Glutamatergic neuron (in vitro differentiated cells): ENCODE data around the gene IRF5. TPM values are rescaled to one million over a fixed set of nuclear protein-coding genes. Genes with fewer than 3 reads are reported as not detected.

Source experiments
- DNase-seq: peaks from one replicate; pipeline ENCODE4 v3.0.0; 2022
- H3K27ac Mint-ChIP-seq: one replicate; pipeline ENCODE4 v1.8.0; 2020; ENCODE audit warnings: mild to moderate bottlenecking, mixed read lengths, inconsistent platforms; ENCODE audit not compliant: unreplicated experiment
- H3K27me3 Mint-ChIP-seq: one replicate; pipeline ENCODE4 v1.8.0; 2020; ENCODE audit warnings: mild to moderate bottlenecking, moderate library complexity, mixed read lengths, inconsistent platforms; ENCODE audit not compliant: unreplicated experiment
- H3K36me3 Mint-ChIP-seq: one replicate; pipeline ENCODE4 v1.8.0; 2020; ENCODE audit warnings: mild to moderate bottlenecking, mixed read lengths, inconsistent platforms; ENCODE audit not compliant: unreplicated experiment
- H3K4me1 Mint-ChIP-seq: one replicate; pipeline ENCODE4 v1.8.0; 2020; ENCODE audit warnings: mild to moderate bottlenecking, low read depth, mixed read lengths, inconsistent platforms; ENCODE audit not compliant: unreplicated experiment
- H3K4me3 Mint-ChIP-seq: one replicate; pipeline ENCODE4 v1.8.0; 2020; ENCODE audit warnings: mild to moderate bottlenecking, mixed read lengths, inconsistent platforms; ENCODE audit not compliant: unreplicated experiment
- H3K9me3 Mint-ChIP-seq: one replicate; pipeline ENCODE4 v1.8.0; 2020; ENCODE audit warnings: mild to moderate bottlenecking, moderate library complexity, mixed read lengths, inconsistent platforms; ENCODE audit not compliant: unreplicated experiment
- total RNA-seq: library from RNA; stranded (reverse); fragmentation: NEBNext Ultra II Directional; extraction: Animal tissue kit (Norgen Biotek cat#: 25700); gene quantifications from one replicate; pipeline ENCODE4 v1.2.1, GENCODE V29; 2021; ENCODE audit not compliant: unreplicated experiment
- TF ChIP-seq, protein P1 (sequence below): fragments of 200-600 bp; sonication (generic); IDR thresholded peaks from one replicate; pipeline ENCODE4 v1.5.0; 2021; ENCODE audit not compliant: partially characterized antibody, unreplicated experiment

IRF5 gene
- total RNA-seq, 1 donor from 2014 or later = not detected

DNA sequence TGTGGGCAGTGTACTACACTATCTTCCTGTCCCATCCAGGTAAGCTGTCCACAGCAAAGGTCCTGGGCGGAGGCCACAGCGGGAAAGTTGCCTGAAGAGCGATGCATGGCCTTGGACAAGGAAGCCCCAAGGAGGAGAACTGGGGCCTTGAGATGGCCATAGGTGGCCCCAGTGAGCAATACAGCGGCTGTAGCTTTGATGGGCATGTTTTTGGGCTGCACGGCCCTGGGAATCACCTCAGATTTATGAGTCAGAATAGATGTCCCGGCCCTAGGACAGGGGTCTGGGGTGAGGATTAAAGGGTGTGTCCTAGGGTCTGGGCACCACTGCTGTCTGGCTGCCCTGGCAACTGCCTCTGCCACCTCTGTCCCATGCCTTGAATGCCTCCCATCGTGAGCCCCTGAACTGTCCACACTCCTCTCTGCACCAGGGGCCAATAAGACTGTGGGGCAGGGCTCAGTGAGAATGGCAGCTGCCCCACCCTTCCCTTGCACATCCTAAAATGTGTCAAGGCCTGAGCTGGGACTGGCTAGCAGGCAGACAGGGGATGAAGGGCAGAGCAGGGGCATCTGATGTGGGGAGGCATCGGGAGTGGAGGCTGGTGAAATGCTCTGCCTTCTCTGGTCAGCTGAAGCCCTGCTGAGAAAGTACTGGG is 9.4 kb upstream of the IRF5 start:
- no peaks in the 10 kb centered on the region for H3K9me3 Mint-ChIP-seq
- TF ChIP-seq, protein P1, sequence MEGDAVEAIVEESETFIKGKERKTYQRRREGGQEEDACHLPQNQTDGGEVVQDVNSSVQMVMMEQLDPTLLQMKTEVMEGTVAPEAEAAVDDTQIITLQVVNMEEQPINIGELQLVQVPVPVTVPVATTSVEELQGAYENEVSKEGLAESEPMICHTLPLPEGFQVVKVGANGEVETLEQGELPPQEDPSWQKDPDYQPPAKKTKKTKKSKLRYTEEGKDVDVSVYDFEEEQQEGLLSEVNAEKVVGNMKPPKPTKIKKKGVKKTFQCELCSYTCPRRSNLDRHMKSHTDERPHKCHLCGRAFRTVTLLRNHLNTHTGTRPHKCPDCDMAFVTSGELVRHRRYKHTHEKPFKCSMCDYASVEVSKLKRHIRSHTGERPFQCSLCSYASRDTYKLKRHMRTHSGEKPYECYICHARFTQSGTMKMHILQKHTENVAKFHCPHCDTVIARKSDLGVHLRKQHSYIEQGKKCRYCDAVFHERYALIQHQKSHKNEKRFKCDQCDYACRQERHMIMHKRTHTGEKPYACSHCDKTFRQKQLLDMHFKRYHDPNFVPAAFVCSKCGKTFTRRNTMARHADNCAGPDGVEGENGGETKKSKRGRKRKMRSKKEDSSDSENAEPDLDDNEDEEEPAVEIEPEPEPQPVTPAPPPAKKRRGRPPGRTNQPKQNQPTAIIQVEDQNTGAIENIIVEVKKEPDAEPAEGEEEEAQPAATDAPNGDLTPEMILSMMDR = no peak
- no peaks in the 10 kb centered on the region for H3K4me1 Mint-ChIP-seq
- peaks cover under 1% of the 10 kb centered on the region for H3K27me3 Mint-ChIP-seq
- H3K27ac Mint-ChIP-seq = no peak overlapping the region
- no peak for DNase-seq
- no peak overlapping the region for H3K4me3 Mint-ChIP-seq
- H3K36me3 Mint-ChIP-seq = no peaks in the 10 kb centered on the region

DNA sequence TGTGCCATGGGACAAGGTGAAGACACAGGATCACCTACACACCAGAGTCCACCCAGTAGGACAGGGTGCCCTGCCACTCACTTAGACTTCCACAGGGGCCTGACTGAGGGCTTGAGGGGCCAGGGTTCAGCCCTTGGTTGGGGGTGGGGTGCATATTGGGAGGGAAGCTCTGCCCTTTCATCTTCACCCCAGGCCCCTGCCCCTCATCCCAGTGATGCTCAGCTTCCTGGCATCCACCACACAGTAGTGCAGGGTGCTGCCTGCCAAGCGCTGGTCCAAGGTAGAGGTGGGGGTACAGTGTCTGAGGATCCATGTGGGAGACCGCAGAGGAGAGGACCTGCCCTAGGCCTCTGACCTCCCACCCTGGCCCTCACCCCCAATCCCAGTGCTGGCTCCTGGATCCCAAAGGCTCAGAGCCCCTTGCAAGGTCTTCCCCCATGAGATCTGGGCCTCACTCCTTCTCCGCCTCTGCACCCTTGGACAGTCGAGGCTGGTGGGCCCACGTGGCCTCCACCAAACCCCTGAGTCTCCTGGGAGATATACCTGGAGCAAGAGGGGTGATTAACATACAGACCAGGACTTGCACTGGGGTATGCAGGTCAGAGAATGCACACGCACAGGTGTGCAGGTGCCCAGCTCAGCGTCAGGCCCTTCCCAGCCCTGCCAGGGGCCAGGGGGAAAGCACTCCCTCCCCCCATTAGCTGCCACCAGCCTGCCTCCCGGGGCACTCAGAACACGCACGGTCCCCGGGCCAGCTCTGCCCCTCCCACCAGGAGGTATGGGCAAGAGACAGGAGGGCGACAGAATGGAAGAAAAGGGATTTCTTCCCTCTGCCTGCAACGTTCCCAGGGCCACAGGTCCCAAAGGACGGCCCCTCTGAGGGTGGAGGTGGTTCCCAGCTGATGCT is 8.6 kb upstream of the IRF5 start:
- no peak overlapping the region for H3K4me3 Mint-ChIP-seq
- H3K27me3 Mint-ChIP-seq = peaks cover 3% of the 10 kb centered on the region
- H3K9me3 Mint-ChIP-seq = no peaks in the 10 kb centered on the region
- H3K27ac Mint-ChIP-seq = no peak overlapping the region
- TF ChIP-seq, protein P1 = no peak
- no peaks in the 10 kb centered on the region for H3K36me3 Mint-ChIP-seq
- H3K4me1 Mint-ChIP-seq = no peaks in the 10 kb centered on the region
- no peak for DNase-seq

DNA sequence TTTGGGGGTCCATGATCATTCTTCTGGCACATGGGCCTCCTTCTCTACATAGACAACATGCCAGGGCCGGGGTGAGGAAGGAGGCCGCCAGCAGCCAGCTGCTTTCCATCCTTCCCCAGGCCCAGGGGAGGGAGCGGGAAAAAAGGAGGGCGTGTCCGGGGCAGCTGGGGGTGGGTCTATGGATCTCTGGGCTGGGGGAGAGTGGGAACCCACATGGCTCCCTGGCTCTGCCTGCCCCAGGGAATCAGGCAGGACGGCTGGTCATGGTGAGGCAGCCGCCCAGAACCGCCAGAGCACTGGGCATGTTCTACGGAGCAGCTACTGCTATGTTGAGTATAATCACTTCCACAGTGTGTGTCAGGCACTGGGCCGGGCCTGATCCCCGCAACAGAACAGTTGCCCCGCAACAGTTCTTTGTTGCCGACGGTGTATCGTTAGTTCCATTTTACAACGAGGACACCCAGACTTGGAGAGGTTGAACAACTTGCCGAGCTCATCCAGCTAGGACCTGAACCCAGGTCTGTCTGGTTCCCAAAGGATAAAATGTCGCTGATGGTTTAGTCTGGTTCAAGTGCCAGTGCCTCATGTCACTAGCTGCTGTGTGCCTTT is 6.4 kb upstream of the IRF5 start:
- H3K27me3 Mint-ChIP-seq = peaks cover 3% of the 10 kb centered on the region
- DNase-seq = no peak
- H3K27ac Mint-ChIP-seq = no peak overlapping the region
- H3K9me3 Mint-ChIP-seq = no peaks in the 10 kb centered on the region
- H3K4me1 Mint-ChIP-seq = no peaks in the 10 kb centered on the region
- H3K36me3 Mint-ChIP-seq = no peaks in the 10 kb centered on the region
- H3K4me3 Mint-ChIP-seq = no peak overlapping the region
- TF ChIP-seq, protein P1 = no peak

DNA sequence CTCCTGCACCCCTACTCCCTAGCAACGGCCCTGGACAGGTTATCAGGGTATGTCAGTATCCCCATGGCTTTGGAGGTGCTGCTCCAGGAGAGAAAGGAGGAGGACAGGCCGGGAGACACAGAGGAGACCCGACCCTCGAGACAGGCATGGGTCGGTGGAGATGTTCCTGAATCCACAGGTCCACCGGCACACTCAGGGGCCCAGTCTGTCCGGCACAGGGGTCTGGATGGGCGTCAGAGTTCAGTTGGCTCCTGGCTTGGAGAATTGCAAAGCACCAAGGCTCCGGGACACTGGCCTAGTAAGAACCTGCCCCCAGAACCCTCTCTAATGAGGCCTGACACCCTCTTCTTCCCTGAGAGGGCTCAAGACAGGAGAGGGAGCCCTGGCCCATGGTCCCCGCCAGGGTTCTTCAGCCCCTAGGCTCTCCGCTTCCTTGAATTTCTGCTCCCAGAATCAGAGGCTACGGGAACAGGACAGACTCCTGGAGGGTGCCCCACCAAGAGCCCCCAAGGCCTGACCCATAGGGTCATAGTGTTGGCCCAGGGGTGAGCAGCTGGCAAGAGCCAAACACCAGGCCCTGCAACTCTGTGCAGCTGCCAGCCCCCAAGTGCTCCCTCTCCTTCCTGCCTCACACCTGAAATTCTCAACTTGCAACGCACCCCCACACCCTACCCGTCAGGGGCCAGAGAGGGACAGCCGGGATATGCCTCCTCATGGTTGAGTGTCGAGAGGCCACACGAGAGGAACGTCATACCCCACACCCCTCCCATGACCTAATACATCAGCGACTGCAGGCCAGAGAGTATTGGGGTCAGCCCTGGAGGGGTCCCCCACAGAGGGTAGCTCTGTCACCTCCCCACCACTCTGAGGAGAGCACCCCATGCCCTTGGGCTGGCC is 5.5 kb upstream of the IRF5 start:
- Mint-ChIP-seq H3K36me3 (peaks cover 4% of the 10 kb centered on the region), H3K27ac (no peak overlapping the region), H3K4me1 (peaks cover 3% of the 10 kb centered on the region), H3K27me3 (peaks cover 8% of the 10 kb centered on the region), H3K9me3 (peaks cover 2% of the 10 kb centered on the region), H3K4me3 (no peak overlapping the region)
- DNase-seq = no peak
- TF ChIP-seq, protein P1 = no peak
